GM19043 (cell line): ENCODE results near the gene THEM4.

Experiments
- ATAC-seq: cut with Tn5 transposase; IDR thresholded peaks from one replicate; pipeline ENCODE4 v1.9.1; 2021; ENCODE audit warnings: low read depth; ENCODE audit not compliant: unreplicated experiment

THEM4 gene

GRCh38 chr1:151840421-151840820, 68.9 kb downstream of the THEM4 start:
- no peak for ATAC-seq

GRCh38 chr1:151839457-151840403, 69.6 kb downstream of the THEM4 start, which contains the start of gene C2CD4D:
C2CD4D (minus strand) TSS chr1:151839820; CDS start chr1:151838989, 831 bp downstream.
- no peak for ATAC-seq

- ATAC-seq: no peak
Observed at GRCh38 chr1:151839082-151839412, 70.3 kb downstream of the THEM4 start.

- ATAC-seq: no peak
Observed at GRCh38 chr1:151838222-151839081, 70.9 kb downstream of the THEM4 start.

- no peak for ATAC-seq
Observed at GRCh38 chr1:151837884-151838221, 71.5 kb downstream of the THEM4 start.

GRCh38 chr1:151837197-151837596, 72.1 kb downstream of the THEM4 start:
- no peak for ATAC-seq

GRCh38 chr1:151835596-151835995, 73.7 kb downstream of the THEM4 start:
- no peak for ATAC-seq

GRCh38 chr1:151834239-151834638, 75.1 kb downstream of the THEM4 start:
- ATAC-seq: no peak

GRCh38 chr1:151833172-151833900, 76.0 kb downstream of the THEM4 start:
- ATAC-seq: no peak

- no peak for ATAC-seq
Observed at GRCh38 chr1:151832318-151832980, 76.9 kb downstream of the THEM4 start.

GRCh38 chr1:151831605-151832004, 77.7 kb downstream of the THEM4 start, which contains the start of gene RORC:
RORC (minus strand) TSS chr1:151831802; CDS start chr1:151831764, 38 bp downstream.
- ATAC-seq: no peak

GRCh38 chr1:151831256-151831591, 78.1 kb downstream of the THEM4 start:
- ATAC-seq: no peak

GRCh38 chr1:151830055-151830454, 79.3 kb downstream of the THEM4 start:
- no peak for ATAC-seq

GRCh38 chr1:151829352-151830046, 79.8 kb downstream of the THEM4 start:
- ATAC-seq: no peak

- no peak for ATAC-seq
Observed at GRCh38 chr1:151828921-151829320, 80.4 kb downstream of the THEM4 start.

GRCh38 chr1:151827853-151828252, 81.5 kb downstream of the THEM4 start:
- no peak for ATAC-seq

GRCh38 chr1:151825751-151826660, 83.3 kb downstream of the THEM4 start:
- no peak for ATAC-seq

- ATAC-seq: no peak
Observed at GRCh38 chr1:151825204-151825603, 84.1 kb downstream of the THEM4 start.
